ENCODE results near the gene CKS1B.
A peak's percentile ranks its signal among the peaks of the same experiment; 100 is the strongest.

Gene CKS1B

GRCh38 chr1:154998818-154999570 lies 24.5 kb downstream of the CKS1B start:
- Histone ChIP-seq H3K27me3 (ENCODE audit: insufficient read depth, poor library complexity, severe bottlenecking) (no peaks in the 10 kb centered on the region), H3K36me3 (ENCODE audit: low read depth) (peaks cover 5% of the 10 kb centered on the region; the same call in 1 of the 2 replicates), H3K9me3 (ENCODE audit: severe bottlenecking) (no peaks in the 10 kb centered on the region), H3K27ac (ENCODE audit: poor library complexity, severe bottlenecking) (no peak overlapping the region), H3K4me1 (ENCODE audit: insufficient read depth, poor library complexity, severe bottlenecking) (peaks cover 6% of the 10 kb centered on the region), H3K4me3 (ENCODE audit: severe bottlenecking) (no peak overlapping the region)
- DNase-seq (ENCODE audit: low spot score), result peak; percentile 55
- ATAC-seq (ENCODE audit: low read depth), result no peak
- TF ChIP-seq CTCF (IDR thresholded peaks at IDR 0.05; ENCODE audit: poor library complexity, severe bottlenecking), result peak; percentile 81

GRCh38 chr1:154999571-155000410 lies 25.3 kb downstream of the CKS1B start:
- Histone ChIP-seq H3K4me3 (ENCODE audit: severe bottlenecking) (peak overlapping the region; percentile 4), H3K27me3 (ENCODE audit: insufficient read depth, poor library complexity, severe bottlenecking) (no peaks in the 10 kb centered on the region), H3K36me3 (ENCODE audit: low read depth) (peaks cover 5% of the 10 kb centered on the region; the same call in 1 of the 2 replicates), H3K4me1 (ENCODE audit: insufficient read depth, poor library complexity, severe bottlenecking) (peaks cover 12% of the 10 kb centered on the region), H3K9me3 (ENCODE audit: severe bottlenecking) (no peaks in the 10 kb centered on the region), H3K27ac (ENCODE audit: poor library complexity, severe bottlenecking) (peak overlapping the region; percentile 96)
- ATAC-seq (ENCODE audit: low read depth), result no peak
- TF ChIP-seq CTCF (IDR thresholded peaks at IDR 0.05; ENCODE audit: poor library complexity, severe bottlenecking), result no peak
- peak; percentile 47 for DNase-seq (ENCODE audit: low spot score)

- Histone ChIP-seq H3K27ac (ENCODE audit: poor library complexity, severe bottlenecking) (peak overlapping the region; percentile 96), H3K4me1 (ENCODE audit: insufficient read depth, poor library complexity, severe bottlenecking) (peaks cover 15% of the 10 kb centered on the region), H3K27me3 (ENCODE audit: insufficient read depth, poor library complexity, severe bottlenecking) (no peaks in the 10 kb centered on the region), H3K36me3 (ENCODE audit: low read depth) (peaks cover 5% of the 10 kb centered on the region; the same call in 1 of the 2 replicates), H3K9me3 (ENCODE audit: severe bottlenecking) (no peaks in the 10 kb centered on the region), H3K4me3 (ENCODE audit: severe bottlenecking) (peak overlapping the region; percentile 59)
- peak; percentile 42 for DNase-seq (ENCODE audit: low spot score)
- ATAC-seq (ENCODE audit: low read depth), result no peak
- TF ChIP-seq CTCF (IDR thresholded peaks at IDR 0.05; ENCODE audit: poor library complexity, severe bottlenecking), result no peak
Observed at GRCh38 chr1:155000411-155000725, 25.9 kb downstream of the CKS1B start.

GRCh38 chr1:155000726-155001424 lies 26.4 kb downstream of the CKS1B start:
- Histone ChIP-seq H3K4me3 (ENCODE audit: severe bottlenecking) (peak overlapping the region; percentile 59), H3K9me3 (ENCODE audit: severe bottlenecking) (no peaks in the 10 kb centered on the region), H3K27me3 (ENCODE audit: insufficient read depth, poor library complexity, severe bottlenecking) (no peaks in the 10 kb centered on the region), H3K27ac (ENCODE audit: poor library complexity, severe bottlenecking) (peak overlapping the region; percentile 96), H3K4me1 (ENCODE audit: insufficient read depth, poor library complexity, severe bottlenecking) (peaks cover 20% of the 10 kb centered on the region), H3K36me3 (ENCODE audit: low read depth) (peaks cover 7% of the 10 kb centered on the region)
- peak; percentile 55 for ATAC-seq (ENCODE audit: low read depth)
- TF ChIP-seq CTCF (IDR thresholded peaks at IDR 0.05; ENCODE audit: poor library complexity, severe bottlenecking), result no peak
- DNase-seq (ENCODE audit: low spot score), result peak; percentile 80

Measured in RWPE2 (cell line).